ENCODE results near the gene EIF2B4.
"Not testable (repeated sequence)": the region's sequence is repeated elsewhere in the genome, so short reads cannot be mapped to it uniquely, and the experiment has no call there.

DNA sequence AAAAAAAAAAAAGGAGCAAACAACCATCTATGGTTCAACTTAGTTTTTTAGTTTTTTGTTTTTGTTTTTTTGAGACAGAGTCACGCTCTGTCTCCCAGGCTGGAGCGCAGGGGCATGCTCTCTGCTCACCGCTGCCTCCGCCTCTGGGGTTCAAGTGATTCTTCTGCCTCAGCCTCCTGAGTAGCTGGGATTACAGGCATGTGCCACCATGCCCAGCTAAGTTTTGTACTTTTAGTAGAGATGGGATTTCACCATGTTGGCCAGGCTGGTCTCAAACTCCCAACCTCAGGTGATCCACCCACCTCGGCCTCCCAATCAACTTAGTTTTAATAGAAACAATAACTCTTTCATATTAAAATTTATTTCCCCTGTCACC lies 16.8 kb downstream of the EIF2B4 start:
- not testable (repeated sequence) for TF ChIP-seq CTCF, POLR2A (IDR thresholded peaks at IDR 0.05)

Measured in heart left ventricle (tissue), 13 donors.